Lung (tissue), 12 donors: ENCODE measurements around the gene PDX1. TPM values are rescaled to one million over a fixed set of nuclear protein-coding genes. Genes with fewer than 3 reads are reported as not detected.

ENCODE experiments used
- ATAC-seq: fragments of 200-7000 bp; cut with Tn5 transposase; one replicate; pipeline ENCODE4 v1.9.1; 2020; ENCODE audit warnings: moderate number of reproducible peaks; ENCODE audit not compliant: insufficient read depth, low FRiP score
- DNase-seq, 3 donors: peaks; one replicate each; pipeline ENCODE4 v3.0.0-alpha.2; 2013 to 2017
- H3K27ac ChIP-seq, 2 donors: one replicate each; pipeline ENCODE4 v1.5.1; 2013; ENCODE audit warnings: mild to moderate bottlenecking in 2 of 2, moderate library complexity in 2 of 2, control low read depth in 1 of 2, inconsistent platforms in 1 of 2, low read depth in 1 of 2, low read length in 1 of 2
- H3K27me3 ChIP-seq, 3 donors: one replicate each; pipeline ENCODE4 v1.5.1; 2013; ENCODE audit warnings: low read length in 2 of 3; ENCODE audit not compliant: control insufficient read depth in 3 of 3, insufficient read depth in 3 of 3
- H3K36me3 ChIP-seq, 4 donors: one replicate each; pipeline ENCODE4 v1.5.1; 2013; ENCODE audit warnings: low read length in 4 of 4, mild to moderate bottlenecking in 1 of 4, moderate library complexity in 1 of 4; ENCODE audit not compliant: control insufficient read depth in 4 of 4, insufficient read depth in 4 of 4
- H3K4me1 ChIP-seq, 5 donors: one replicate each; pipeline ENCODE4 v1.5.1; 2013; ENCODE audit warnings: low read length in 5 of 5, mild to moderate bottlenecking in 2 of 5, moderate library complexity in 1 of 5; ENCODE audit not compliant: control insufficient read depth in 5 of 5, insufficient read depth in 5 of 5
- H3K4me3 ChIP-seq: one replicate; pipeline ENCODE4 v1.5.1; 2013; ENCODE audit warnings: mild to moderate bottlenecking, control low read depth, moderate library complexity
- H3K9ac ChIP-seq, 2 donors: one replicate each; pipeline ENCODE4 v1.5.1; 2013; ENCODE audit warnings: low read length in 2 of 2, control low read depth in 1 of 2; ENCODE audit not compliant: insufficient read depth in 1 of 2
- H3K9me3 ChIP-seq, 4 donors: one replicate each; pipeline ENCODE4 v1.5.1; 2013; ENCODE audit warnings: low read length in 3 of 4, mild to moderate bottlenecking in 1 of 4, moderate library complexity in 1 of 4; ENCODE audit not compliant: control insufficient read depth in 4 of 4, insufficient read depth in 3 of 4
- CTCF ChIP-seq: IDR thresholded peaks from 2 replicates; pipeline ENCODE4 v1.5.1; 2012; ENCODE audit warnings: mild to moderate bottlenecking; ENCODE audit errors: control extremely low read depth, extremely low read depth
- WGBS, 2 donors: extraction: QIAGEN DNeasy Blood & Tissue Kit; methylation state at CpG; one replicate each; pipeline ENCODE4 v1.1.7; 2013; 5-methylcytosine and 5-hydroxymethylcytosine counted together
- polyA plus RNA-seq, 2 donors: library from polyadenylated mRNA; stranded (reverse); fragments of 200-250 nt; gene quantifications; one replicate each; pipeline ENCODE4 v1.2.1, GENCODE V29; 2013
- total RNA-seq, 2 donors: library from RNA; depleted of rRNA in 1 of 2; stranded (reverse); fragments of >200 nt in 1 of 2; gene quantifications; one replicate each; pipeline ENCODE4 v1.2.1, GENCODE V29; 2014 to 2021
- donor health status: control.
- donor health status: control.
- donor health status: Bipolar disorder and iron deficiency.
- donor health status: healthy.
- donor health status: DM: yes; HTN: yes; CAD: no.

Gene PDX1
- total and polyA plus RNA-seq, 4 donors, result not detected

GRCh38 chr13:27926644-27927434 is 7.0 kb downstream of the PDX1 start:
- TF ChIP-seq CTCF, result no peak
- no peak overlapping the region for H3K4me3 ChIP-seq
- 3 to 5% methylated on average over 35 of the region's 35 CpGs for WGBS, 2 donors
- DNase-seq (no peak), ATAC-seq (no peak)
- H3K4me1 ChIP-seq, result peaks cover 0 to 3% (median 0%) of the 10 kb centered on the region in 5 donors
- peaks cover 31 to 92% (median 91%) of the 10 kb centered on the region in 3 donors for H3K27me3 ChIP-seq
- peaks cover 0 to 14% (median 0%) of the 10 kb centered on the region in 4 donors for H3K9me3 ChIP-seq
- H3K36me3 ChIP-seq, result no peaks in the 10 kb centered on the region
- no peak overlapping the region for H3K9ac ChIP-seq
- no peak overlapping the region for H3K27ac ChIP-seq

GRCh38 chr13:27927444-27928352 is 7.9 kb downstream of the PDX1 start:
- peaks cover 31 to 90% (median 84%) of the 10 kb centered on the region in 3 donors for H3K27me3 ChIP-seq
- H3K9me3 ChIP-seq, result peaks cover 0 to 14% (median 0%) of the 10 kb centered on the region in 4 donors
- H3K9ac ChIP-seq, result no peak overlapping the region
- H3K4me3 ChIP-seq, result no peak overlapping the region
- no peaks in the 10 kb centered on the region for H3K36me3 ChIP-seq
- DNase-seq (no peak), ATAC-seq (no peak)
- no peak overlapping the region for H3K27ac ChIP-seq
- 5 to 7% methylated on average over 53 of the region's 53 CpGs for WGBS, 2 donors
- peaks cover 0 to 3% (median 0%) of the 10 kb centered on the region in 5 donors for H3K4me1 ChIP-seq
- no peak for TF ChIP-seq CTCF

- no peak for DNase-seq
These were observed 8.6 kb downstream of the PDX1 start for GRCh38 chr13:27928353-27928804.

More at GRCh38 chr13:27928353-27928804, 8.6 kb downstream of the PDX1 start:
- H3K27me3 ChIP-seq, result peaks cover 31 to 87% (median 79%) of the 10 kb centered on the region in 3 donors
- TF ChIP-seq CTCF, result no peak
- H3K4me1 ChIP-seq, result peaks cover 0 to 3% (median 0%) of the 10 kb centered on the region in 5 donors
- 4 to 6% methylated on average over 26 of the region's 26 CpGs for WGBS, 2 donors
- no peak for ATAC-seq
- no peaks in the 10 kb centered on the region for H3K36me3 ChIP-seq
- H3K9me3 ChIP-seq, result peaks cover 0 to 14% (median 0%) of the 10 kb centered on the region in 4 donors
- no peak overlapping the region for H3K9ac ChIP-seq
- no peak overlapping the region for H3K4me3 ChIP-seq
- no peak overlapping the region for H3K27ac ChIP-seq
